Panc1 (cell line): ENCODE results near the gene EYA2.

ENCODE experiments used
- POLR2AphosphoS5 ChIP-seq: IDR thresholded peaks from 2 replicates; pipeline ENCODE4 v1.6.1; 2012; ENCODE audit warnings: mild to moderate bottlenecking, low read depth, low read length, moderate library complexity
- SIN3A ChIP-seq: IDR thresholded peaks from 2 replicates; pipeline ENCODE4 v1.6.1; 2012; ENCODE audit warnings: low read depth, mild to moderate bottlenecking, low read length, moderate library complexity, borderline replicate concordance; ENCODE audit not compliant: insufficient read depth
- TF ChIP-seq, protein P1 (sequence below): fragments of 450-650 bp; IDR thresholded peaks from 2 replicates; pipeline ENCODE4 v1.5.1; 2017; ENCODE audit warnings: mild to moderate bottlenecking

DNA sequence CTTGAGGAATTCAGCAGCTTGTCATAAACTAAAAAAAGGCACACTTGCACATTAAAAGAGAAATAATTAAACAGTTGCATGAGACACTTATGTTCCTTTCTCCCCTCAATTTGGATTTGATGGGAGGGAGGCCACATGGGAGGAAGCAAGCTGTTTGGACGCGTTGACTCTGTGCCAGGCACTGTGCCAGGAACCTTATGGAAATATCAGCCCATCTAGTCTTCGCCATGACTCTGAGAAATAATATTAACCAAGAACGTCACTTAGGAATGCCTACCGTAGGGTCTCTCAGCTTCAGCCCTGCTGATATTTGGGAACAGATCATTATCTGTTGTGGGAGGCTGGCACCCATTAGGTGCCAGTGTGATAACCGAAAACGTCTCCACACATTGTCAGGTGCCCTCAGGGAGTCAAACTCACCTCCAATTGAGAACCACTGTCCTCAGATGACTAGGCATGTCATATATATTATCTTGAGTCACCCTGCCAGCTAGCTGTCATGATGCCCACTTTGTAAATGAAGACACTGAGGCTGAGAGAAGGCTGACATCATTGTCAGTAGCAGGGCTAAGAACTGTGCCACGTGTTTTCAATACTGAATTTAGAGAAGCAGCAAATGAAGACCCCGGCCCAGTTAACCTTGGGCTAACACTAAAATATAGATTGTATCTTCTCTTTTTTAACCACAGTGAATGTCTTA lies 36.1 kb downstream of the EYA2 start:
- TF ChIP-seq, protein P1, sequence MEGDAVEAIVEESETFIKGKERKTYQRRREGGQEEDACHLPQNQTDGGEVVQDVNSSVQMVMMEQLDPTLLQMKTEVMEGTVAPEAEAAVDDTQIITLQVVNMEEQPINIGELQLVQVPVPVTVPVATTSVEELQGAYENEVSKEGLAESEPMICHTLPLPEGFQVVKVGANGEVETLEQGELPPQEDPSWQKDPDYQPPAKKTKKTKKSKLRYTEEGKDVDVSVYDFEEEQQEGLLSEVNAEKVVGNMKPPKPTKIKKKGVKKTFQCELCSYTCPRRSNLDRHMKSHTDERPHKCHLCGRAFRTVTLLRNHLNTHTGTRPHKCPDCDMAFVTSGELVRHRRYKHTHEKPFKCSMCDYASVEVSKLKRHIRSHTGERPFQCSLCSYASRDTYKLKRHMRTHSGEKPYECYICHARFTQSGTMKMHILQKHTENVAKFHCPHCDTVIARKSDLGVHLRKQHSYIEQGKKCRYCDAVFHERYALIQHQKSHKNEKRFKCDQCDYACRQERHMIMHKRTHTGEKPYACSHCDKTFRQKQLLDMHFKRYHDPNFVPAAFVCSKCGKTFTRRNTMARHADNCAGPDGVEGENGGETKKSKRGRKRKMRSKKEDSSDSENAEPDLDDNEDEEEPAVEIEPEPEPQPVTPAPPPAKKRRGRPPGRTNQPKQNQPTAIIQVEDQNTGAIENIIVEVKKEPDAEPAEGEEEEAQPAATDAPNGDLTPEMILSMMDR = no peak
- TF ChIP-seq POLR2AphosphoS5 (no peak), SIN3A (no peak)
